NT2/D1 (cell line): ENCODE data around the gene LRFN5.

Source experiments
- SUZ12 ChIP-seq: IDR thresholded peaks from 2 replicates; pipeline ENCODE4 v1.6.1; 2011; ENCODE audit not compliant: insufficient read length, insufficient read depth; ENCODE audit errors: extremely low read depth
- YY1 ChIP-seq: IDR thresholded peaks from 2 replicates; pipeline ENCODE4 v1.6.1; 2011; ENCODE audit not compliant: insufficient read length, insufficient read depth

DNA sequence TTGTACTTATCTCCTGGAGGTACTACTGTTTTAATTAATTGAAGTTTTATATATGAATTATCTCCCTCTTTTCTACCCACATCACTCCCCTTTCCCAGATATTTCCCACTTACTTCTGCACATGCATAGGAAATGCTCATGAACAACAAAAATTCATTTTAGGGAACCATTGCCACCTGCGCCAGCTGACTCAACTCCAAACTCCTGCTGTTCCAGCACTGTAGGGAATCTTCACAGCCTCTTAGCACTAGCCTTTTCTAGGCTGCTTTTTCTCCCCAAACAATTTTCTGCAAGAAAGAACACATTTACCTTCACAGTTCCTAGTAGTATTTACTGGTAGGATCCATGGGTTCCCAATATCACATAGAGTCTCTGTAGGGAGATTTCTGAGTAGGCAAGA, 268.4 kb downstream of the LRFN5 start:
- no peak for TF ChIP-seq YY1
- no peak for TF ChIP-seq SUZ12
